DMS 273 treated with DMSO at 0.1 percent for 48 hours (cell line): ENCODE results near the gene BUD13.

Source experiments
- DNase-seq: peaks from one replicate; lab custom pipeline; 2025; lab: John Stamatoyannopoulos, UW

Gene BUD13

DNA sequence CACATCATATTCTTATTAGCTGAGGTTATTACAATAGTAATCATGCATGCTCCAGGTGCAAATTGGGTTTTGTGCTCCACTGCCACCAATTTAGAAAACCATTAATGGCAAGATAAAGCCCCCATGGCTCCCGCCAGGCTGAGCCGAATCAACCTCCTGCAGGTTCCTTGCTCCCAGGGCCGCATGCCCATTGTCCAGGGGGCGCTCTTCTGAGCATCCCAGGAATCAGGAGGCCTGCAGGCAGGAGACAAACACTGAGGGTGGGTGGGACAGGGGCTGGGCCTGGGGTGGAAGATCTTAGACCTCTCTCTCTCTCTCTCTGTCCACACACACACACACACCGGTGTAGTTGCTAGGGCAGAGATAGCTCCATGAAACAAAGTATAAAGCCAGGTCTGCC, 57.4 kb downstream of the BUD13 start:
- no peak for DNase-seq

DNA sequence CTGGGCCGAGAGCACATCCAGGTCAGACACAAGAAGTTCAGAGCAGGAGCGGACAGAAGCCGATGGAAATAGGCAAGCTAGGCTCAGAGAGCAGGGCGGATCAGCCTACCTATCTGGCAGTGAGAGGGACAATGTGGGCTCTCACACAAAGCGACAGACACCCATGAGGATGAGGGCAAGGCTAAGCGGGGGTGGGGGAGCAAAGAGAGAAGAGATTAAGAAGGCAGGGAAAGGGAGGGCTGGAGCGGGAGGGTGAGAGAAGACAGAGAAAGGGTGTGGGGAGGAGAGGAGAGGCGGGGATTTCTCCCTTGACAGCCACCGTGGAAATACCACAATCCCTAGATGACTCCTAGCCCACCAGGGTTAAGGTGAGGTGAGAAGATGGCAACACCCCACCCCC, 57.9 kb downstream of the BUD13 start:
- DNase-seq: no peak

DNA sequence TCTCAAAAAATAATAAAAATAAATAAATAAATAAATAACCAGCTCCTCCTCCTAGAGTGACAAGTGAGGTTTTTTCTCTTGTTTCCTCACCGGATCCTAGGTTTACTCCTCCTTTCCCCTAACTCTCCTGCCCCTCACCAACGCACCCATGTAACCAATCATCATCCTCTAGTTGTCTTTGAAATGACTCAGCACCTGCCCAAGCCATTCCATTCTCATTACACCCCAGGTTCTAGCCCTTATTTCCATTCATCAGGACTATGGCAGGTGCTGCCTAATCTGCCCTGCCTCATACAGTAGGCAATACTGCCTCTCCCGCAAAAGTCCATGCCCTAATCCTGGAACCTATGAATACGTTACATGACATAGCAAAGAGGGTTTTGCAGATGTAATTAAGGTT, 60.4 kb downstream of the BUD13 start:
- DNase-seq: no peak

GRCh38 chr11:116710762-116711161, 62.0 kb downstream of the BUD13 start:
- DNase-seq: no peak

GRCh38 chr11:116710001-116710674, 62.6 kb downstream of the BUD13 start:
- no peak for DNase-seq

- DNase-seq: no peak
These were observed 65.0 kb downstream of the BUD13 start for GRCh38 chr11:116707746-116708145.

GRCh38 chr11:116707161-116707629, 65.6 kb downstream of the BUD13 start:
- no peak for DNase-seq

GRCh38 chr11:116703421-116703820, 69.4 kb downstream of the BUD13 start:
- peak; percentile 25 for DNase-seq

GRCh38 chr11:116702772-116703385, 69.9 kb downstream of the BUD13 start:
- no peak for DNase-seq

GRCh38 chr11:116701876-116702275, 70.9 kb downstream of the BUD13 start:
- no peak for DNase-seq

- no peak for DNase-seq
These were observed 71.4 kb downstream of the BUD13 start for GRCh38 chr11:116701297-116701801.

GRCh38 chr11:116700586-116701220, 72.1 kb downstream of the BUD13 start:
- no peak for DNase-seq
